GM23338 (cell line): Measurements from ENCODE around the gene ERN1.

Source experiments
- CREB1 ChIP-seq: fragments of 250-450 bp; sonication (Bioruptor Pico); IDR thresholded peaks from 2 replicates; pipeline ENCODE4 v1.5.0; 2020; ENCODE audit warnings: low read depth, mild to moderate bottlenecking, moderate library complexity
- TF ChIP-seq, protein P1 (sequence below), 2 experiments: fragments of 200-600 bp in 1 of 2; sonication (generic) in 1 of 2; conservative IDR thresholded peaks; 2 replicates each; pipeline versions ENCODE4 v1.5.1 to v1.6.1; 2016 to 2017; ENCODE audit warnings: antibody characterized with exemption in 2 of 2, low read depth in 2 of 2, mild to moderate bottlenecking in 2 of 2, moderate library complexity in 1 of 2

DNA sequence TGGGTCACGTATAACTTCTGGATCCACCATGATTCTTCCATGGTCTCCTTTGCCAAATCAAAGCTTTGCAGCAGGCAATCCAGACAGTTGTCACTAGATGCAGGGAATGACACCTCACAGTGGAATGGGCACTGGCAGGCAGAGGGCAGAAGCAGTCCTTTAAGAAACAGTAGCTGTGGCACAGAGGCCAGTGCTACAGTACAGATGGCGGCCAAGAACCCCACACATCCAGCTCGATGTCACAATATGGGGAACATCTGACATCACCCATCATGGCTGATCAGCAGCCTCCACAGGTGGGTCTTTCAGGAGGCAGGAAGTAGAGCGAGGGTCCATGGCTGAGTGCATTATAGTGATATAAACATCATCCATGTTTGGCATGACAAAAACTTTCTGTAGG, 18.8 kb upstream of the ERN1 start:
- TF ChIP-seq, protein P1, sequence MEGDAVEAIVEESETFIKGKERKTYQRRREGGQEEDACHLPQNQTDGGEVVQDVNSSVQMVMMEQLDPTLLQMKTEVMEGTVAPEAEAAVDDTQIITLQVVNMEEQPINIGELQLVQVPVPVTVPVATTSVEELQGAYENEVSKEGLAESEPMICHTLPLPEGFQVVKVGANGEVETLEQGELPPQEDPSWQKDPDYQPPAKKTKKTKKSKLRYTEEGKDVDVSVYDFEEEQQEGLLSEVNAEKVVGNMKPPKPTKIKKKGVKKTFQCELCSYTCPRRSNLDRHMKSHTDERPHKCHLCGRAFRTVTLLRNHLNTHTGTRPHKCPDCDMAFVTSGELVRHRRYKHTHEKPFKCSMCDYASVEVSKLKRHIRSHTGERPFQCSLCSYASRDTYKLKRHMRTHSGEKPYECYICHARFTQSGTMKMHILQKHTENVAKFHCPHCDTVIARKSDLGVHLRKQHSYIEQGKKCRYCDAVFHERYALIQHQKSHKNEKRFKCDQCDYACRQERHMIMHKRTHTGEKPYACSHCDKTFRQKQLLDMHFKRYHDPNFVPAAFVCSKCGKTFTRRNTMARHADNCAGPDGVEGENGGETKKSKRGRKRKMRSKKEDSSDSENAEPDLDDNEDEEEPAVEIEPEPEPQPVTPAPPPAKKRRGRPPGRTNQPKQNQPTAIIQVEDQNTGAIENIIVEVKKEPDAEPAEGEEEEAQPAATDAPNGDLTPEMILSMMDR (conservative IDR thresholded peaks at IDR 0.05; ENCODE audit: low read depth in 2 of 2) = peak in 1 of 2 experiments; percentile 36; a peak in 2 of 4 replicates
- 0 out of 2 replicates have a peak, but pooled peaks have one; percentile 28 for TF ChIP-seq CREB1 (CRISPR knock-in tag)
